Heart left ventricle (tissue), 13 donors: ENCODE data around the gene HDAC5.

ENCODE experiments used
- CTCF ChIP-seq, 12 donors: fragments of 200-600 bp; sonication (generic) in 4 of 12; IDR thresholded peaks; one replicate each; pipeline versions ENCODE4 v1.5.0 to v1.8.0; 2018 to 2022; ENCODE audit warnings: antibody characterized with exemption in 12 of 12, mild to moderate bottlenecking in 5 of 12
- POLR2A ChIP-seq, 2 donors: fragments of 450-650 bp; IDR thresholded peaks; one replicate each; pipeline ENCODE4 v1.6.1; 2017; ENCODE audit warnings: antibody characterized with exemption in 2 of 2, mild to moderate bottlenecking in 2 of 2, moderate library complexity in 2 of 2
- donor health status: ischemic (EF 13 %, LVEDD 7.1; RV severe dilation, severe dysfunction).
- donor health status: DM: no; HTN: yes; CAD: no.
- donor health status: DM: no; HTN: no; CAD: no.
- donor health status: ischemic (EF 25% LVEDD 6.9; RV normal size, moderate dysfunction).
- donor health status: ischemic (EF 25% LVEDD 5.7; RV mildly dilated, moderate dysfunction).
- donor health status: ischemic (EF 35%, LVEDD 5.7; RV mildly dilated, moderate dysfunction).
- donor health status: nonischemic (EF 11% LVEDD 7.7; RV severe dilation, severe dysfunction).
- donor health status: DM: yes; HTN: yes; CAD: no.
- donor health status: PGD.
- donor health status: ischemic (EF 29% LVEDD 5.4; RV normal size, mild dysfunction).
- donor health status: nonischemic (EF 23%, LVEDD 6.1; RV moderate dilation, normal function).

- no peak for TF ChIP-seq CTCF (IDR thresholded peaks at IDR 0.05)
- TF ChIP-seq POLR2A (IDR thresholded peaks at IDR 0.05) = no peak
Measured at GRCh38 chr17:44049294-44050060, 74.0 kb downstream of the HDAC5 start.
